GM21825 (cell line): ENCODE data around the gene IER3.
"Not testable (repeated sequence)": the region's sequence is repeated elsewhere in the genome, so short reads cannot be mapped to it uniquely, and the experiment has no call there.

ENCODE experiments used
- ATAC-seq: cut with Tn5 transposase; IDR thresholded peaks from one replicate; pipeline ENCODE4 v1.9.1; 2021; ENCODE audit warnings: mild to moderate bottlenecking, moderate library complexity; ENCODE audit not compliant: unreplicated experiment

IER3 gene

DNA sequence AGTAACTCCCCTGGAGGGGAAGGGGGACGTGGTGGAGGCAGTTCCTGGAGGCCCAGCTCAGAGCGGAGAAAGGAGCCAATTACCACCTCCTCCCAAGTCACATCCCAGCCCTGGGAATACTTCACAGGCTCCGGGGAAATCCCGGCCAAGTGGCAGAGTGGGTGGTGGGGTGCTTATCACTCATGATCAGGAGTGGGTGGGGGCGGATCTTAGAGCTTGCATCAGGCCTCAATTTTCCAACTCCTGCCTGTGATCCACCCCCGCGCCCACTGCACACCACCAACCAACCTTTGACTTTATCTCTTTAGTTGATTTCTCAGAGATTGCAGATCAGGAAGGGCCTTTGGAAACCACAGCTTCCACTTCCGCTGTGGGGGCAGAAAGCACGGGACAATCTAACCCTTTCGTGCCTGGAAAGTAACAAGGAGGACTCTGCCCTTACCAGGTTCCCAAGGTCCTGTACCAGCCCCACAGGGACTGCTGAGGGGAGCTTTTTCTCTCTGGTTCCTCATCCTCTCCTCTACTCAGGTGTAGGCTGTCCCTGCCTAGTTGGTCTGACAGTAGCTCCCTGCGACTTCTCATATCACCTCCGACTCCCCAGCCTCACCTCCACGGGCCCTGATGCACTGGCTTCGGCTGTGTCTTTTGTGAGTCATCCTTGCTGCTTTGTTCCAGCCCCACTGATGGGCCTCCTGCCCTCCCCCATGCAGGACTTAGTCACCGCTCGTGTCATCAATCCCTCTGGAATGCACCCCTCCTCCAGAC lies 24.9 kb upstream of the IER3 start:
- ATAC-seq = no peak

DNA sequence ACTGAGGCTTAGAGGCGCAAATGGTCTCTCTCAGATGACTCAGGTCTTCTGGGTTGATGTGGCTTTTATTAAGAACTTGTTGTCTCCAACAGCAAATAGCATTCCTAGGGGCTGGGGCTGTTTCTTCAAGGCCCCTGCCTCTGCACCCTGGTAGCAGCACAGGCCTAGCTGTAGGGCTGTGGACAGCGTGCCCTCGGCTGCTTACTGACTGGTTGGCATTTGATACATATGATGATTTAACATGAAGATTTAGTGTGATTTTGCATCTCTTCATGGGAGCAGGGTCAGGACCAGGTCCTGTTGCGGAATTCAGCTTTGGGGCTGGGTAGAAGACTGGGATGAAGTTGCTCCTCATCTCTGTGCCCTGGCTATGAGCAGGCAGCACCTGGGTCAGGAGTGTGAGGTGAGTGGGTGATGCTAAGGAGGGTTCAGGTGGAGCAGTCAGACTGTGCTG lies 24.3 kb upstream of the IER3 start:
- ATAC-seq = no peak

DNA sequence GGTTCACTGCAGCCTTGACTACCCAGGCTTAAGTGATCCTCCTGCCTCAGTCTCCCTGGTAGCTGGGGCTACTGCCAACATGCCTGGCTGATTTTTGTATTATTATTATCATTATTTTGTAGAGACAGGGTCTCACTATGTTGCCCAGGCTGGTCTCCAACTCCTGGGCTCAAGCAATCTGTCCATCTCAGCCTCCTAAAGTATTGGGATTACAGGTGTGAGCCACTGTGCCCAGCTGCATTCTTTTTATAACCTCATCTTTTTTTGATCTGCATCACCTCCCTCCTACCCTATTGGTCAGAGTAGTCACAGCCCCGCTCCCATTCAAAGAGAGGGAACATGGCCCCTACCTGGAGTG lies 23.6 kb upstream of the IER3 start:
- no peak for ATAC-seq

DNA sequence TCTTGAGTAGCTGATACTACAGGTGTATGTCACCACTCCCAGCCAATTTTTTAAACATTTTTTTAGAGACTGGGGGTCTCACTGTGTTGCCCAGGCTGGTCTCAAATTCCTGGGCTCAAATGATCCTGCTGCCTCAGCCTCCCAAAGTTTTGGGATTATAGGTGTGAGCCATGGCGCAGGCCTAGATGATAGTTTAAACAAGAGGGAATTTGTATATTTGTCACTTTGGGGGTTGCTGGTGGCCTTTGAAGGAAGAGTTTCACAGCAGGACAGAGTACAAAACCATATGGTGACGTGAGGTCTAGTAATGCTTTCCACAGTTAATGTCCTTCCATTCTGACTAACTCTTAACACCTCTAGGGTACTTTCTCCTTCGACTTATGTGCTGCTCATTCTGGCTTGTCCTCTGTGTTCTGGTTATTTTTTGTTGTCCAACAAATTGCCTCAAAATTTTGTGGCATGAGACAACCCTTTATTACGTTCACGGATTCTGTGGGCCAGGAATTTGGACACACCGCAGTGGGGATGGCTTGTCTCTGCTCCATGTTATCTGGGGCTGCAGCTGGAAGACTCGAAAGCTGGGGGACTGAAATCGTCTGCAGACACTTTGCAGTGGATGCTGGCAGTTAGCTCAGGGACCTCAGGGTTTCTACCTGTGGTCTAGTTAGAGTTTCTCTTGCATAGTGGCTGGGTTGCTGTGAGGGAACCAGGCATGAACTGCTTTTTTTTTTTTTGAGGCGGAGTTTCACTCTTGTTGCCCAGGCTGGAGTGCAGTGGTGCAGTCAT lies 23.0 kb upstream of the IER3 start:
- no peak for ATAC-seq

DNA sequence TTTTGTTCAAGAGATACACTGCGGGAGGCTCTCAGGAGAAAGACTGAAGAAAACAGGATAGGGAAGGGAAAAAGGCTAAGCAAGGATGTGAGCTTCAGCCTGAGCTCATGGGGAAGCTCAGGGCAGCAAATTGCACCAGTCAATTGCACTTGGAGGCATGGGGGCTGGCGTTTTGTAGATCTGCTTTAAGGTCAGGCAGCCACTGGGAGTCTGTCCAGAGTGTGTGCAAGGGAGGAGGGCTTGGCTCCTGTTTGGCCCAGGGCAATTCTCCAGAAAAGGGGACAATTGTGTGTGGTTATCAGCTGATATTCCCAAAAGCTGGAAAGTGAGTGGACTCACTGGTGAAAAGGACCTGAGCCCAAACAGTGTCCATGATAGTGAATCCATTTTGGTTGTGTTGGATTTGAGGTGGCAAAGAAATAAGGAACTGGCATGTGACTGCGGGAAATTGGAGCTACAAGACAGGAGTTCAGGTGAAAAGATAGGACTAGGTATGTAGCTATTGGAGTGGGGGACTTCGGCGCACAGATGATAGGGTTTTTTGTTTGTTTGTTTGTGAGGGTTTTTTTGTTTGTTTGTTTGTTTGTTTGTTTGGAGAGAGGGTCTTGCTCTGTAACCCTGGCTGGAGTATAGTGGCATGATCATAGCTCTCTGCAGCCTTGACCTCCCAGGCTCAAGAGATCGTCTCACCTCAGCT lies 22.3 kb upstream of the IER3 start:
- no peak for ATAC-seq

DNA sequence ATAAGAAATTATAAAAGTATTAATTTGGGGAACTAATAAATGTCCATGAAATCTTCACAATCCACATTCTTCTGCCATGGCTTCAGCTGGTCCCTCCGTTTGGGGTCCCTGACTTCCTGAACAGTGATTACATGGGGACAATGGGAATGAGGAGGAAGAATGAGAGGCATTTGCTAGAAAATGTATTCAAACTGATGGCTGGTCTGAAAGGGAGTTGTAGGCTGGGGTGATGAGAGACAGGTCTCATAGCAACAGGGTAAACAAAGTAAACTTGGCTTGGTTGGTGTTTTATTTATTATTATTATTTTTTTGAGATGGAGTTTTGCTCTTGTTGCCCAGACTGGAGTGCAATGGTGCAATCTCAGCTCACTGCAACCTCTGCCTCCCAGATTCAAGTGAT lies 21.1 kb upstream of the IER3 start:
- ATAC-seq = not testable (repeated sequence)

DNA sequence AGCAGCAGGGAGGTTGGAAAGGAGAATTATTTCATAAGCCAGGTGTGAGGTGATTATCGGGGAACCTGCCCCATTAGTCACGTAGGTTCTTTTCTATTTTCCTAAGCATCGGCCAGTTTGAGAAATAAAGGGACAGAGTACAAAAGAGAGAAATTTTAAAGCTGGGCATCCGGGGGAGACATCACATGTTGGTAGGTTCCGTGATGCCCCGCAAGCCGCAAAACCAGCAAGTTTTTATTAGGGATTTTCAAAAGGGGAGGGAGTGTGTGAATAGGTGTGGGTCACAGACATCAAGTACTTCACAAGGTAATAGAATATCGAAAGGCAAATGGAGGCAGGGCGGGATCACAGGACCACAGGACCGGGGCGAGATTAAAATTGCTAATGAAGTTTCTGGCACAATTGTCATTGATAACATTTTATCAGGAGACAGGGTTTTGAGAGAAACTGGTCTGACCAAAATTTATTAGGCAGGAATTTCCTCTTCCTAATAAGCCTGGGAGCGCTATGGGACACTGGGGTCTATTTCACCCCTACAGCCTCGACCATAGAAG lies 20.2 kb upstream of the IER3 start:
- not testable (repeated sequence) for ATAC-seq

- no peak for ATAC-seq
These were observed 19.5 kb upstream of the IER3 start for GRCh38 chr6:30763618-30764489.

DNA sequence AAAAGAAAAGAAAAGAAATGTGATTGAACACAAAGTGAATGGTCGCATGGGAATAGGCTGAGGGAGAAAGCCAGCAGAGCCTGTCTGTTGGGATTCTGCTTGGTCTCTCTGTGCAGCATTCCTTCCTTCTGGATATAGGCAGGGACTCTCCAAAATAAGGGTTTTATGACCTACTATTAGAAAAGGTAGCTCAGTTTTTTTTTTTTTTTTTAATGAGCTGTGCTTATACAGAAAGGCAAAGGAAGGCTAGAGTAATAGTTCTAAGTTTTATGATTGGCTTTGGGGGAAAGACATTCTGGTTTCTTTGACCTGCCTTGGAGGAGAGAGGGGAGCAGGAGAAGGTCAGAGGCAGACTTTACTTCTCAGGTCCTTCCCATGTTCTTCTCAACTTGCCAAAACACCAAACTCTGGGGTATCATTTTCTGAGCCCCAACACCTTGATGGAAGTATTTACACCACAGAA lies 18.8 kb upstream of the IER3 start:
- no peak for ATAC-seq

GRCh38 chr6:30761791-30762429 lies 17.6 kb upstream of the IER3 start:
- no peak for ATAC-seq

DNA sequence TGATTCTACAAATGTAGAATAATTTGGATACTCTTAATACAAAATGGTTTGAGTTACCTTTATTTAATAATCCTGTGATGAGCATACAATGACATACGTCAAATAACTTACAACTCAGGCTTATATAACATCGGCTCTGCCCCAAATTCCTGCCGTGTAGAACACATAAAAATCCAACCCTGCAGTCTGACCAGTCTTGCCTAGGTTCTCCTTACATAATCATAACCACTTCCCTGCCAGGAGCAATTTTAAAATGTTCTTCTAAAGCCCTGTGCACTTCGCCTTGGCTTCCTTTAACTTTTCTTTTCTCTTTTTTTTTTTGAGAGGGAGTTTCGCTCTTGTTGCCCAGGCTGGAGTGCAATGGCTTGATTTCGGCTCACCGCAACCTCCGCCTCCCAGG lies 16.2 kb upstream of the IER3 start:
- ATAC-seq = no peak

DNA sequence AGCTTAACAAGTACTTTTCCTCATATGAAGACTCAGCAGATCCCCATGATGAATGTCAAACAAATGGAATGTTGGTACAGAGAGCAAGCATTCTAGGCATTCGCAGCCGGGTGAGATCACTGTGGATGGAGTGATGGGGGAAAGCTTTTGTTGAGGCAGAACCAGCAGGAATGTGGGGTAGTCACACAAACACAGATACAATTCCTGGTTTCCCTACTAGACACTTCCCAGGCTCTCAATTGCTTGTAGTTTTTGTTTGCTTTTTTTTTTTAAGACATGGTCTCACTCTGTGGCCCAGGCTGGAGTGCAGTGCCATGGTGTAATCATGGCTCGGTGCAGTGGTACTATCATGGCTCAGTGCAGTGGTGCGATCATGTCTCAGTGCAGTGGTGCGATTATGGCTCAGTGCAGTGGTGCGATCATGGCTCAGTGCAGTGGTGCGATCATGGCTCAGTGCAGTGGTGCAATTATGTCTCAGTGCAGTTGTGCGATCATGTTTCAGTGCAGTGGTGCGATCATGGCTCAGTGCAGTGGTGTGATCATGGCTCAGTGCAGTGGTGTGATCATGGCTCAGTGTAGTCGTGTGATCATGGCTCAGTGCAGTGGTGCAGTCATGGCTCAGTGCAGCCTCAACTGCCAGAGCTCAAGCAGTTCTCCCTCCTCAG lies 15.4 kb upstream of the IER3 start:
- no peak for ATAC-seq

DNA sequence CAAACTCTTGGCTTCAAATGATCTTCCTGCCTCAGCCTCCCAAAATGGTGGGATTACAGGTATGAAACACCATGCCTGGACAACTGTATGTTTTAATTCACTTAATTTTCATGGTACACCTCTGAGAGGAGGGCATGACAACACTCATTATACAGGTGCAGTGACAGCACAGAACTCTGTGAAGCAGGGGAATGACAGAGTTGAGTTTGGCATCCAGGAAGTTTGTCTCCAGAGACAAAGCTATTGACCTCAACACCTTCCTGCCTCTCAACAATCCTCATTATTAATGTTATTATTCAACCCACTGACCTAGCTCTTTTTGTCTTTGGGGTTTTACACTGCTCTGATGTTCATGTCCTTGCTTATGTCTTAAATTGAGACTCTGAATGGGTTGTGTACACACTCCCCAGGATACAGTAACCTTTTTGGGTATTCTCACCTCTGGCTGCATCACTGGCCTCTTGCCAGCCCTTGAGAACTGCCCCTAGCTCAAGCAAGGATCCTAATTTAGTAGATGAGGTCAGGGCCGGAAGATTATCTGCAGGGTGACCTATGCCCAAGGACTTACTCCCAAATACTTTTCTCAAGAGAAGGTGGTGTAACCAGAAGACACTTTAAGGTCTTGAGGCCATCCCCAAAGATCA lies 13.0 kb upstream of the IER3 start:
- no peak for ATAC-seq

GRCh38 chr6:30756405-30757003 lies 12.2 kb upstream of the IER3 start:
- not testable (repeated sequence) for ATAC-seq

DNA sequence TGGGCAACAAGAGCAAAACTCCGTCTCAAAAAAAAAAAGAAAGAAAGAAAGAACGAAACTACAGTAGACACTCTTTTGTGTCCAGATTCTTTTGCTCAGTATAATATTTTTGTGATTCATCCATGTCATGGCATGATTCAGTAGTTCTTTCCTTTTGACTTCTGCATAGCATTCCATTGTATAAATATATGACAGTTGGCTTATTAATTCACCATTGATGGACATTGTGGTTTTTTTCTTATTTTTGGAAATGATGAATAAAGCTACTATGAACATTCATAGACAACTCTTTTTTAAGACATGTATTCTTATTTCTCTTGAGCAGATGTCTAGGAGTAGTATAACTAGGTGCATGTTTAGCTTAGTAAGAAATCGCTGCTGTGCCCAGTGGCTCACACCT lies 10.3 kb upstream of the IER3 start:
- no peak for ATAC-seq

DNA sequence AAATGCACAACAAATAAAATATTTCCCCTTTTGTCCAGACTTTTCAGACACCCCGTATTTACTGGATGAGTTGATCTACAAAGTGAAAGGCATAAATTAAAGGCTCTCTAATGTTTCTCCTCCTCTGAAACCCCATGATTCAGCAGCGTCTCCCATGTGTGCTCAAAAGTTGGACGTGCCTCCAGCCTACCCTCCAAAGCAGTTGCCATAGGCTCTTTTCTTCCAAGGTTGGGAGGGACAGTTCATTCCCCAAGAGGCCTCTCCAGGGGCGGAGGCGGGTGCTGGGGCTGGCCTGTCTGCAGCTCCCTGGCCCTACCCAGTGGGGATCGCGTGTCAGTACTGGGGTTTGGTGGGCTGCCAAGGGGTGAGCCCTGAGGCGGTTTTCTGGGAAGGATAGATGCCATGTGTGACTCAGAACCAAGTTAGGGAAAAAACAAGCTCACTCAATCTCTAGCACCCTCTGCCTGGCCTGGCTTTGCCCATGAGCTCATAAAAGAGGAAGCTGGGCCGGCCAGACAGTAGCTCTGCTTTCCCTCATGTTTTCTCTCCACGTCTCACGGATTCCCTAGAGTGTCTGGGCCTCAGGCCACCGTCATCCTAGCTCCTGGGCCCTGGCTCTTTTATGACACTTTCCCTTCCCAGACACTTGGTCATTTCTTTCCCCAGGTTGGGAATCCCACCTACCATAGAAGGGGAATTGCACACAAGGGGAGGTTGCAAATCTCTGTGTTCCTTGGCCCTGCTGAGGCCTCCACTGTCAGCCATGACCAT lies 8.0 kb upstream of the IER3 start:
- no peak for ATAC-seq

DNA sequence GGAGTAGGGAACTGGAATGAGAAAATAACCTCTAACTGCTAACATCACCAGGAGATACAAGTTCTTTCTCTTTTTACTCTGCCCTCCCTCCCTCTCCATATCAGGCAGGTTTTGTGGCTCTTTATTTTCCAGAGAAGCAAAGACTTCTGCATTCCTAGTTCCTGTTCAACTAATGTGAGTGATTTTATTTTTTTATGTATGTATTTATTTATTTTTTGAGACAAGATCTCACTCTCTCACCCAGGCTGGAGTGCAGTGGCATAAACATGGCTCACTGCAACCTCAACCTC lies 6.0 kb upstream of the IER3 start:
- no peak for ATAC-seq
